Upper lobe of left lung (tissue), 4 donors: Measurements from ENCODE around the gene GINS2.

ENCODE experiments used
- EP300 ChIP-seq, 4 donors: sonication (generic); formaldehyde crosslinking; IDR thresholded peaks; one replicate each; pipeline ENCODE4 v1.5.1; 2017; ENCODE audit warnings: antibody characterized with exemption in 4 of 4, control low read depth in 2 of 4
- POLR2A ChIP-seq, 4 donors: fragments of 450-650 bp; IDR thresholded peaks; one replicate each; pipeline ENCODE4 v1.5.1; 2016 to 2017; ENCODE audit warnings: antibody characterized with exemption in 4 of 4, mild to moderate bottlenecking in 2 of 4
- POLR2AphosphoS5 ChIP-seq, 2 donors: sonication (generic); formaldehyde crosslinking; IDR thresholded peaks; one replicate each; pipeline ENCODE4 v1.5.1; 2017; ENCODE audit warnings: antibody characterized with exemption in 2 of 2
- TF ChIP-seq, protein P1 (sequence below), 6 experiments: fragments of 450-650 bp in 4 of 6; fragments of 200-600 bp in 2 of 6; sonication (generic) in 2 of 6; IDR thresholded peaks; one replicate each; pipeline ENCODE4 v1.5.1; 2016 to 2019; ENCODE audit warnings: antibody characterized with exemption in 6 of 6

DNA sequence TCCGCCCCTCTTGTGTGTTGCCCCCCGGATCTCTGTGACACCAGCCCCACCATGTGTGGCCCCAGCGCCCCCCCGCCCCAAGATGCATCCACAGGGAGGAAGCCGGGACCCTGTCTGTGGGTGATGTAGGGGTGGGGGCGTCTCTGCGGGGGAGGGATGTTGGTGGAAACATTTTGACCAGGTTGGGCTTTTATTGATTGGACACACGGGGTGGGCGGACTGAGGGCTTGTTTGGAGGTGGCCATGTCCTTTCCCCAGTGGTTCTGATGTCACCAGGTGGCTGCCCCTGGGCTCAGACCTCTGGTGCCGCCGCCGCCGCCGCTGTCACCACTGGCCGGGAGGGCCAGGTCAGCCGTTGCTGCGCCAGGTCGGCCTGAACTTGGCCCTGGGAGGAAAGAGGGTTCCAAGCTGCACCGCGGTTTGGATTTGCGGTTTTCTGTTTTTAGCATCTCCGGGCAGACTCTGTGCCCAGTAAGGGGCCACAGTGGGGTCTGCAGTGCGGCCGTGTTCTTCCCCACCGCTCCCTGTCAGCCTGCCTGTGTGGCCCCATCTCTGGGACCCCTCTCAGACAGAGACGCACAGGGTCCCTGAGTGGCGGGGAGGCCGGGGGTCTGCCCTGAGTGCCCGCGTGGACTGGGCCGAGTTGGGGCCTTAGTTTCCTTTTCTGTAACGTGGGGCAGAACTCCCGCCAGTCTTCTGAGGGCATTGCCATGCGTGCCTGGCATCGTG is 55.9 kb downstream of the GINS2 start:
- TF ChIP-seq, protein P1, sequence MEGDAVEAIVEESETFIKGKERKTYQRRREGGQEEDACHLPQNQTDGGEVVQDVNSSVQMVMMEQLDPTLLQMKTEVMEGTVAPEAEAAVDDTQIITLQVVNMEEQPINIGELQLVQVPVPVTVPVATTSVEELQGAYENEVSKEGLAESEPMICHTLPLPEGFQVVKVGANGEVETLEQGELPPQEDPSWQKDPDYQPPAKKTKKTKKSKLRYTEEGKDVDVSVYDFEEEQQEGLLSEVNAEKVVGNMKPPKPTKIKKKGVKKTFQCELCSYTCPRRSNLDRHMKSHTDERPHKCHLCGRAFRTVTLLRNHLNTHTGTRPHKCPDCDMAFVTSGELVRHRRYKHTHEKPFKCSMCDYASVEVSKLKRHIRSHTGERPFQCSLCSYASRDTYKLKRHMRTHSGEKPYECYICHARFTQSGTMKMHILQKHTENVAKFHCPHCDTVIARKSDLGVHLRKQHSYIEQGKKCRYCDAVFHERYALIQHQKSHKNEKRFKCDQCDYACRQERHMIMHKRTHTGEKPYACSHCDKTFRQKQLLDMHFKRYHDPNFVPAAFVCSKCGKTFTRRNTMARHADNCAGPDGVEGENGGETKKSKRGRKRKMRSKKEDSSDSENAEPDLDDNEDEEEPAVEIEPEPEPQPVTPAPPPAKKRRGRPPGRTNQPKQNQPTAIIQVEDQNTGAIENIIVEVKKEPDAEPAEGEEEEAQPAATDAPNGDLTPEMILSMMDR (IDR thresholded peaks at IDR 0.05), result no peak
- TF ChIP-seq POLR2A (IDR thresholded peaks at IDR 0.05) (no peak), EP300 (IDR thresholded peaks at IDR 0.05) (no peak), POLR2AphosphoS5 (IDR thresholded peaks at IDR 0.05) (no peak)
